Transverse colon (tissue), 3 donors: ENCODE measurements around the gene MMEL1.
"Not testable (repeated sequence)": the region's sequence is repeated elsewhere in the genome, so short reads cannot be mapped to it uniquely, and the experiment has no call there.

ENCODE experiments used
- POLR2A ChIP-seq: fragments of 450-650 bp; IDR thresholded peaks from one replicate; pipeline ENCODE4 v1.6.1; 2016; ENCODE audit warnings: antibody characterized with exemption, mild to moderate bottlenecking, moderate library complexity
- TF ChIP-seq, protein P1 (sequence below), 5 experiments: fragments of 200-600 bp in 3 of 5; fragments of 450-650 bp in 2 of 5; sonication (generic) in 3 of 5; IDR thresholded peaks; 1 replicate in 2 of 5; 2 replicates in 3 of 5; pipeline ENCODE4 v1.5.1; 2016 to 2017; ENCODE audit warnings: antibody characterized with exemption in 5 of 5, inconsistent platforms in 3 of 5, mild to moderate bottlenecking in 2 of 5, moderate library complexity in 1 of 5

- TF ChIP-seq, protein P1, sequence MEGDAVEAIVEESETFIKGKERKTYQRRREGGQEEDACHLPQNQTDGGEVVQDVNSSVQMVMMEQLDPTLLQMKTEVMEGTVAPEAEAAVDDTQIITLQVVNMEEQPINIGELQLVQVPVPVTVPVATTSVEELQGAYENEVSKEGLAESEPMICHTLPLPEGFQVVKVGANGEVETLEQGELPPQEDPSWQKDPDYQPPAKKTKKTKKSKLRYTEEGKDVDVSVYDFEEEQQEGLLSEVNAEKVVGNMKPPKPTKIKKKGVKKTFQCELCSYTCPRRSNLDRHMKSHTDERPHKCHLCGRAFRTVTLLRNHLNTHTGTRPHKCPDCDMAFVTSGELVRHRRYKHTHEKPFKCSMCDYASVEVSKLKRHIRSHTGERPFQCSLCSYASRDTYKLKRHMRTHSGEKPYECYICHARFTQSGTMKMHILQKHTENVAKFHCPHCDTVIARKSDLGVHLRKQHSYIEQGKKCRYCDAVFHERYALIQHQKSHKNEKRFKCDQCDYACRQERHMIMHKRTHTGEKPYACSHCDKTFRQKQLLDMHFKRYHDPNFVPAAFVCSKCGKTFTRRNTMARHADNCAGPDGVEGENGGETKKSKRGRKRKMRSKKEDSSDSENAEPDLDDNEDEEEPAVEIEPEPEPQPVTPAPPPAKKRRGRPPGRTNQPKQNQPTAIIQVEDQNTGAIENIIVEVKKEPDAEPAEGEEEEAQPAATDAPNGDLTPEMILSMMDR (IDR thresholded peaks at IDR 0.05): not testable (repeated sequence)
- TF ChIP-seq POLR2A: not testable (repeated sequence)
These were observed 23.0 kb upstream of the MMEL1 start for GRCh38 chr1:2655598-2656434.
